Upper lobe of left lung (tissue), 6 donors: Measurements from ENCODE around the gene CD200R1. TPM values are rescaled to one million over a fixed set of nuclear protein-coding genes. Genes with fewer than 3 reads are reported as not detected.

Source experiments
- ATAC-seq, 2 donors: fragments of 200-7000 bp; cut with Tn5 transposase; one replicate each; pipeline ENCODE4 v1.9.1; 2022; ENCODE audit warnings: mild to moderate bottlenecking in 2 of 2, moderate library complexity in 2 of 2; ENCODE audit not compliant: low FRiP score in 2 of 2
- DNase-seq, 2 donors: peaks; one replicate each; pipeline ENCODE4 v3.0.0-alpha.2; 2019 to 2020
- H3K27ac ChIP-seq, 4 donors: fragments of 200-600 bp; sonication (generic); one replicate each; pipeline ENCODE4 v1.5.1; 2016 to 2019
- H3K27me3 ChIP-seq, 4 donors: fragments of 200-600 bp; sonication (generic); one replicate each; pipeline ENCODE4 v1.5.1; 2017 to 2019
- H3K36me3 ChIP-seq, 4 donors: fragments of 200-600 bp; sonication (generic); one replicate each; pipeline ENCODE4 v1.5.1; 2016 to 2019
- H3K4me1 ChIP-seq, 4 donors: fragments of 200-600 bp; sonication (generic); one replicate each; pipeline ENCODE4 v1.5.1; 2018 to 2019
- H3K4me3 ChIP-seq, 4 donors: fragments of 200-600 bp; sonication (generic); one replicate each; pipeline ENCODE4 v1.5.1; 2017 to 2019; ENCODE audit warnings: mild to moderate bottlenecking in 2 of 4, moderate library complexity in 1 of 4
- H3K9me3 ChIP-seq, 4 donors: fragments of 200-600 bp; sonication (generic); one replicate each; pipeline ENCODE4 v1.5.1; 2018 to 2019
- EP300 ChIP-seq, 4 donors: sonication (generic); formaldehyde crosslinking; IDR thresholded peaks; one replicate each; pipeline ENCODE4 v1.5.1; 2017; ENCODE audit warnings: antibody characterized with exemption in 4 of 4, control low read depth in 2 of 4
- POLR2A ChIP-seq, 4 donors: fragments of 450-650 bp; IDR thresholded peaks; one replicate each; pipeline ENCODE4 v1.5.1; 2016 to 2017; ENCODE audit warnings: antibody characterized with exemption in 4 of 4, mild to moderate bottlenecking in 2 of 4
- POLR2AphosphoS5 ChIP-seq, 2 donors: sonication (generic); formaldehyde crosslinking; IDR thresholded peaks; one replicate each; pipeline ENCODE4 v1.5.1; 2017; ENCODE audit warnings: antibody characterized with exemption in 2 of 2
- WGBS, 2 donors: methylation state at CpG; one replicate each; pipeline ENCODE4 v1.1.5; 2017 to 2018; 5-methylcytosine and 5-hydroxymethylcytosine counted together
- total RNA-seq, 6 donors: library from RNA; depleted of rRNA in 4 of 6; stranded (reverse); fragments of >200 nt in 4 of 6; gene quantifications; one replicate each; pipeline versions ENCODE4 v1.1.0 to v1.2.1, GENCODE V29; 2016 to 2021
- TF ChIP-seq, protein P1 (sequence below), 6 experiments: fragments of 450-650 bp in 4 of 6; fragments of 200-600 bp in 2 of 6; sonication (generic) in 2 of 6; IDR thresholded peaks; one replicate each; pipeline ENCODE4 v1.5.1; 2016 to 2019; ENCODE audit warnings: antibody characterized with exemption in 6 of 6
- donor health status: DM: no; HTN: no; CAD: no; lungs with moderate emphysema.
- donor health status: DM: no; HTN: yes; CAD: no; lungs with severe emphysema.

CD200R1 gene
- total RNA-seq, 6 donors from 2014 or later: under 0.01 to 2.5 (median 1.1) TPM; not detected in 1

DNA sequence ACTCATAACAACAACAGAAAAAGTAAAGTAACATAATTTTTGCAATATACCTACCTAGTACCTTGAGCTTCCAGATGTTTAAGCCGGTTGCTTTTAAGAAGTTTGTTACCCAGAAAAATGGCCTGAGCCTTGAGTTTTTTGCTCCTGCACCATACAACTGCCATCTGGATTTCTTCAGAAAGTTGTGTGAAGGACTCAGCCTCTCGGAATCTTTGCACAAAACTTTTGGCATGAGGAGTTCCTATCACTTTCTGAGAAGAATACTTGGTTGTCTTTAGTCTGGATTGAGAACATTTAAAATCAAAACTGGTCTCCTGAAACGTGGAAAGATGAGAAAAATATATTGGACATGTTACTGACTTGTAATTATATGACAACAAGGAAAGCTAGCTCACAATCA, 33.2 kb upstream of the CD200R1 start:
- 88 to 89% methylated on average over 3 of the region's 3 CpGs for WGBS, 2 donors
- DNase-seq (no peak), ATAC-seq (no peak)
- H3K27ac ChIP-seq: no peak overlapping the region
- TF ChIP-seq POLR2A (IDR thresholded peaks at IDR 0.05) (no peak), EP300 (IDR thresholded peaks at IDR 0.05) (no peak), POLR2AphosphoS5 (IDR thresholded peaks at IDR 0.05) (no peak)
- TF ChIP-seq, protein P1, sequence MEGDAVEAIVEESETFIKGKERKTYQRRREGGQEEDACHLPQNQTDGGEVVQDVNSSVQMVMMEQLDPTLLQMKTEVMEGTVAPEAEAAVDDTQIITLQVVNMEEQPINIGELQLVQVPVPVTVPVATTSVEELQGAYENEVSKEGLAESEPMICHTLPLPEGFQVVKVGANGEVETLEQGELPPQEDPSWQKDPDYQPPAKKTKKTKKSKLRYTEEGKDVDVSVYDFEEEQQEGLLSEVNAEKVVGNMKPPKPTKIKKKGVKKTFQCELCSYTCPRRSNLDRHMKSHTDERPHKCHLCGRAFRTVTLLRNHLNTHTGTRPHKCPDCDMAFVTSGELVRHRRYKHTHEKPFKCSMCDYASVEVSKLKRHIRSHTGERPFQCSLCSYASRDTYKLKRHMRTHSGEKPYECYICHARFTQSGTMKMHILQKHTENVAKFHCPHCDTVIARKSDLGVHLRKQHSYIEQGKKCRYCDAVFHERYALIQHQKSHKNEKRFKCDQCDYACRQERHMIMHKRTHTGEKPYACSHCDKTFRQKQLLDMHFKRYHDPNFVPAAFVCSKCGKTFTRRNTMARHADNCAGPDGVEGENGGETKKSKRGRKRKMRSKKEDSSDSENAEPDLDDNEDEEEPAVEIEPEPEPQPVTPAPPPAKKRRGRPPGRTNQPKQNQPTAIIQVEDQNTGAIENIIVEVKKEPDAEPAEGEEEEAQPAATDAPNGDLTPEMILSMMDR (IDR thresholded peaks at IDR 0.05): no peak
- H3K4me3 ChIP-seq: no peak overlapping the region
- H3K36me3 ChIP-seq: peaks cover 3 to 91% (median 44%) of the 10 kb centered on the region in 4 donors
- H3K9me3 ChIP-seq: no peaks in the 10 kb centered on the region
- H3K4me1 ChIP-seq: no peaks in the 10 kb centered on the region
- H3K27me3 ChIP-seq: no peaks in the 10 kb centered on the region

DNA sequence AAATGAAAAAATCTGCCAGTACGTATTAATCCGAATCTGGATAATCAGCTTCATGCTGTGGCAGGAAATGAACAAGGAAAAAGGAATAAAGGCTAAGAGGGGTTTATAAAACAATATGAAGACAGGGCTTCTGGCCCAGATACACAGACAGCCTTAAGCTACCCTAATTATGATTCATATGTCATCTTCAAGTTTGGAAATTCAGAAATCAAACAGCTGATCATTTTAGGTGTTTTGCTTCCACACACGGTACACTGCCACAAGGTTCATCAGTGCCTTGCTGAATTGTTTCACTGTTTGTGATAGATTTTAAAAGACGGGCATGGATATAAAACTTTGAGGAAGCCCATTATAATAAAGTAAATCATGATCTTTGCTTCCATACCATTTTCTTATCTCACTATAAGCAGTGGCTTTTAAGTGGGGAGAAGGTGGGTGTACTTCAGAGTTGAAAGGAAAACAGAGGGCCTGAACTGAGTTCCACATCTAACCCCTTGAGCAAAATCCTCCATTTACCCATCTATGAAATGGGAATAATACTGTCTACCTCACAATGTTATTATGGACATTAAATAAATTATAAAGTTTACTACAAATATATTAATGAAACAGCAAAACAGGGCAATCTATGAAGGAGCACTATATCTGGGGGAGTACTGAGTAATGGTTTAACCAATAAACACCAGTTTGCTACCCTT, 31.6 kb upstream of the CD200R1 start:
- Histone ChIP-seq H3K27ac (no peak overlapping the region), H3K9me3 (no peaks in the 10 kb centered on the region), H3K27me3 (no peaks in the 10 kb centered on the region), H3K4me3 (no peak overlapping the region), H3K4me1 (no peaks in the 10 kb centered on the region), H3K36me3 (peaks cover 3 to 94% (median 48%) of the 10 kb centered on the region in 4 donors)
- TF ChIP-seq, protein P1 (IDR thresholded peaks at IDR 0.05): no peak
- no peak for TF ChIP-seq POLR2AphosphoS5 (IDR thresholded peaks at IDR 0.05)
- no peak for DNase-seq
- 79 to 88% methylated on average over 4 of the region's 4 CpGs for WGBS, 2 donors
- ATAC-seq: no peak

DNA sequence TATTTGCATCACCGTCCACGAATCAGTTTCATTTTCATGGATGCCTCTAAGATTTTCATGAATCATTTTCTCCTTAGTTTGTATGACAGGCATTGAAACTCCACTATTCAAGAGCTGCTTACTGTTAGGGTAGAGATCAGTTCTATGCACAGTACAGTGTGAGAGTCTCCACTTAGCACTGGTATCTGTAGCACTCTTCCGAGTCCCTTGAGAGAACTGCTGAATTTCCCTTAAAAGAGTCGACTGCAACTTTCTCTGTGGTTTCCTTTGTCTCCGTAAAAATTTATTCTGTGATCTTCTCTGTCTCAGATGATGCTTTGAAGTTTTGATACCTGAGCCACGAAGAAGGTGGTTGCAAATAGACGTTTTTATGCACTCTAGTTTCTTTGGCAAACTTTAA, 30.7 kb upstream of the CD200R1 start:
- H3K4me1 ChIP-seq: no peaks in the 10 kb centered on the region
- TF ChIP-seq POLR2A (IDR thresholded peaks at IDR 0.05) (no peak), EP300 (IDR thresholded peaks at IDR 0.05) (no peak)
- H3K4me3 ChIP-seq: no peak overlapping the region
- no peak overlapping the region for H3K27ac ChIP-seq
- 79 to 84% methylated on average over 7 of the region's 7 CpGs for WGBS, 2 donors
- DNase-seq: no peak
- H3K9me3 ChIP-seq: no peaks in the 10 kb centered on the region
- ATAC-seq: no peak
- H3K36me3 ChIP-seq: peaks cover 3 to 95% (median 46%) of the 10 kb centered on the region in 4 donors
- H3K27me3 ChIP-seq: no peaks in the 10 kb centered on the region

DNA sequence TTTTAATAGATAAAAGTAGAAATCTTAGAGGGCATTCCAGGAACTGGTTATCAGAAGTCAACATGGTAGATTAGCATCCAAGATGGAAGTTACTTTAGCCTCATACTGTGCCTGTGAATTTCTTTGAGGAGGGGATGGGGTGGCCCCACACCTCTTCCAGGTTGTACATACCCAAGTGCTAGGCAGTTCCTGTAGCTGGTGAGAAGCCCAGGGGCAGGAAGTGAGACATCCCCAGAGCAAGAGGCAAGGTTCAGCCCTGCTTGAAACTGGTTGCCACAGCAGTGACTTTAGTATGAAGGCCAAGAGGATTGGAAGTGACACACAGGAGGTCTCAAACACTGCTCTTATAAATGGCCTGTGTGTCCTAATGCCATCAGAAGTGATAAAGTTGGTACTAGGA, 27.8 kb upstream of the CD200R1 start:
- Histone ChIP-seq H3K27ac (peak overlapping the region in 1 of 4 donors; percentile 14), H3K4me1 (no peaks in the 10 kb centered on the region), H3K4me3 (no peak overlapping the region), H3K27me3 (no peaks in the 10 kb centered on the region), H3K36me3 (peaks cover 3 to 89% (median 40%) of the 10 kb centered on the region in 4 donors), H3K9me3 (no peaks in the 10 kb centered on the region)
- ATAC-seq: no peak
- TF ChIP-seq, protein P1 (IDR thresholded peaks at IDR 0.05): no peak
- no peak for TF ChIP-seq EP300 (IDR thresholded peaks at IDR 0.05)
- TF ChIP-seq POLR2AphosphoS5 (IDR thresholded peaks at IDR 0.05): no peak
- TF ChIP-seq POLR2A (IDR thresholded peaks at IDR 0.05): no peak
- no peak for DNase-seq

DNA sequence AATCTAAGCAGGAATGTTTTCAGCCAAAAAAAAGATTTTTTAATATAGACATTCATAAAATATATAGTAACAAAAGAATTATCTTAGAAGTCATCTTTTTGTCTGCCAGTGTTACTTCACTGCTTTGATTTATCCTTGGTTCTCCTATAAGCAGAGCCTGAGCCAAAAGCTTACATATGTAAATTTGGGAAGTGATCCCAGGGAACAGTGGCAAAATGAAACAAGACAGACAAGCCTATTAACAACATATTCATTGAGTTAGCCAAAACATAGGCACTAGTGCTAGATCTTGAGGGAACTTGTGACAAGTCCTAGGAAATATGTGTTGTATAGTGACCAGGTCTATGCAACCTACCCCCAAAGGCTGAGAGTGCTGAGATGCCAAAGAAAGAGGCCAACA, 27.1 kb upstream of the CD200R1 start:
- H3K36me3 ChIP-seq: peaks cover 3 to 87% (median 40%) of the 10 kb centered on the region in 4 donors
- ATAC-seq: no peak
- H3K27me3 ChIP-seq: no peaks in the 10 kb centered on the region
- no peaks in the 10 kb centered on the region for H3K9me3 ChIP-seq
- TF ChIP-seq EP300 (IDR thresholded peaks at IDR 0.05): no peak
- TF ChIP-seq POLR2AphosphoS5 (IDR thresholded peaks at IDR 0.05): no peak
- no peak for TF ChIP-seq POLR2A (IDR thresholded peaks at IDR 0.05)
- TF ChIP-seq, protein P1 (IDR thresholded peaks at IDR 0.05): no peak
- no peak for DNase-seq
- no peak overlapping the region for H3K27ac ChIP-seq
- H3K4me3 ChIP-seq: no peak overlapping the region
- H3K4me1 ChIP-seq: no peaks in the 10 kb centered on the region
